SKM-1 treated with dmso at 0.1 percent for 144 hours (cell line): ENCODE data around the gene LMOD2.

Experiments used
- DNase-seq: peaks from one replicate; lab custom pipeline; 2025; ENCODE audit not compliant: unreplicated experiment; lab: John Stamatoyannopoulos, UW

LMOD2 gene

DNA sequence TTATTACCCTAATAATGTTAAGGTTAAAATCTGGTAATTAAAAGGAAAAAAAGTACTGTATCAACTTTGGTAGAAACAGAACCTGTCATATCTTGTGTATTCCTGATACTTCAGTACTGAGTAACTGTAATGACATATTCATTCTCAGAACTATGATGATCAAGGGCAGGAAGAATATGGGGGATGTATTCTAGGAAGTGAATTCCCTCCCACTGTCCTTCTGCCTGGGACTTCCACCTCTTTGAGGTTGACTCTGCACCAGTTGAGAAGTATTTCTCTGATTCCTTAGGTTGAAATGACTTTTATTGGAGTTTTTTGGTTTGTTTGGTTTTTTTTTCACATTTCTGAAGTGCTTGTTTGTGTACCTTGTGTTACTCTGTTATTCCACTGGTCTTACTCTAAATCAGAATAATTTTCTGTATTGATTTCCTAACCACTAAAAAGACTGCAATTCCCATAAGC, 56.2 kb downstream of the LMOD2 start:
- no peak for DNase-seq

DNA sequence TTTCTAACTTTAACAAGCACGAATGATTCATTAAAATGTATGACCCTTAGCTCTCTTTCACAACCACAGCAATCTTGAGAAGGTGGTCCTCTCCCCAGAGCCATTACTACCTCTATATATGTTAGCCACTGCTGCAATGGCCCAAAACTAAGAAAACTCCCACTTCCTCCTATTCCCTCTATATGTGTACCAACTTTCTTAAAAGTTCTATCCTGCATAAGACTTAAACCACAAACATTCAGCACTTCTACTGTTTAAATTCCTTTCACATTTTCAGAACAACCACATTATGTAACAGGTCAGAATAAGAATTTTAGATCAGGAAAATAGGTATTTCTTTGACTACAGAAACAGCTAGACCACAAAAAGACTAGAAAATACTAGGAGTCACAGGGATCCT, 57.0 kb downstream of the LMOD2 start:
- DNase-seq = peak; percentile 4
